ENCODE measurements around the gene SORBS1.

SORBS1 gene

GRCh38 chr10:95308389-95309302 lies 252.5 kb downstream of the SORBS1 start (continued):
- TF ChIP-seq, protein P1, sequence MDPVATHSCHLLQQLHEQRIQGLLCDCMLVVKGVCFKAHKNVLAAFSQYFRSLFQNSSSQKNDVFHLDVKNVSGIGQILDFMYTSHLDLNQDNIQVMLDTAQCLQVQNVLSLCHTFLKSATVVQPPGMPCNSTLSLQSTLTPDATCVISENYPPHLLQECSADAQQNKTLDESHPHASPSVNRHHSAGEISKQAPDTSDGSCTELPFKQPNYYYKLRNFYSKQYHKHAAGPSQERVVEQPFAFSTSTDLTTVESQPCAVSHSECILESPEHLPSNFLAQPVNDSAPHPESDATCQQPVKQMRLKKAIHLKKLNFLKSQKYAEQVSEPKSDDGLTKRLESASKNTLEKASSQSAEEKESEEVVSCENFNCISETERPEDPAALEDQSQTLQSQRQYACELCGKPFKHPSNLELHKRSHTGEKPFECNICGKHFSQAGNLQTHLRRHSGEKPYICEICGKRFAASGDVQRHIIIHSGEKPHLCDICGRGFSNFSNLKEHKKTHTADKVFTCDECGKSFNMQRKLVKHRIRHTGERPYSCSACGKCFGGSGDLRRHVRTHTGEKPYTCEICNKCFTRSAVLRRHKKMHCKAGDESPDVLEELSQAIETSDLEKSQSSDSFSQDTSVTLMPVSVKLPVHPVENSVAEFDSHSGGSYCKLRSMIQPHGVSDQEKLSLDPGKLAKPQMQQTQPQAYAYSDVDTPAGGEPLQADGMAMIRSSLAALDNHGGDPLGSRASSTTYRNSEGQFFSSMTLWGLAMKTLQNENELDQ (tag by site-specific recombination; IDR thresholded peaks at IDR 0.05; ENCODE audit: low read depth): no peak
- no peak for TF ChIP-seq ZNF19 (tag by site-specific recombination; IDR thresholded peaks at IDR 0.05; ENCODE audit: low read depth)
- no peak for TF ChIP-seq ZNF404 (tag by site-specific recombination; IDR thresholded peaks at IDR 0.05)
- TF ChIP-seq ZNF426 (tag by site-specific recombination; IDR thresholded peaks at IDR 0.05): no peak
- TF ChIP-seq ZNF558 (tag by site-specific recombination; IDR thresholded peaks at IDR 0.05): peak; percentile 69; the same call in 1 of the 2 replicates
- peak; percentile 94 for TF ChIP-seq PRDM1 (tag by site-specific recombination; IDR thresholded peaks at IDR 0.05)
- no peak for TF ChIP-seq ZNF140 (tag by site-specific recombination; IDR thresholded peaks at IDR 0.05)
- TF ChIP-seq ZNF658 (tag by site-specific recombination; IDR thresholded peaks at IDR 0.05): no peak
- TF ChIP-seq, protein P2, sequence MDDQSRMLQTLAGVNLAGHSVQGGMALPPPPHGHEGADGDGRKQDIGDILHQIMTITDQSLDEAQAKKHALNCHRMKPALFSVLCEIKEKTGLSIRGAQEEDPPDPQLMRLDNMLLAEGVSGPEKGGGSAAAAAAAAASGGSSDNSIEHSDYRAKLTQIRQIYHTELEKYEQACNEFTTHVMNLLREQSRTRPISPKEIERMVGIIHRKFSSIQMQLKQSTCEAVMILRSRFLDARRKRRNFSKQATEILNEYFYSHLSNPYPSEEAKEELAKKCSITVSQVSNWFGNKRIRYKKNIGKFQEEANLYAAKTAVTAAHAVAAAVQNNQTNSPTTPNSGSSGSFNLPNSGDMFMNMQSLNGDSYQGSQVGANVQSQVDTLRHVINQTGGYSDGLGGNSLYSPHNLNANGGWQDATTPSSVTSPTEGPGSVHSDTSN (CRISPR knock-in tag; IDR thresholded peaks at IDR 0.05): no peak
- no peak for TF ChIP-seq ZFP3 (tag by site-specific recombination; IDR thresholded peaks at IDR 0.05; ENCODE audit: low read depth)
- no peak for TF ChIP-seq ZNF174 (tag by site-specific recombination; IDR thresholded peaks at IDR 0.05)
- TF ChIP-seq ZBTB21 (tag by site-specific recombination; IDR thresholded peaks at IDR 0.05): no peak; the same call in 1 of the 2 replicates
- TF ChIP-seq, protein P3, sequence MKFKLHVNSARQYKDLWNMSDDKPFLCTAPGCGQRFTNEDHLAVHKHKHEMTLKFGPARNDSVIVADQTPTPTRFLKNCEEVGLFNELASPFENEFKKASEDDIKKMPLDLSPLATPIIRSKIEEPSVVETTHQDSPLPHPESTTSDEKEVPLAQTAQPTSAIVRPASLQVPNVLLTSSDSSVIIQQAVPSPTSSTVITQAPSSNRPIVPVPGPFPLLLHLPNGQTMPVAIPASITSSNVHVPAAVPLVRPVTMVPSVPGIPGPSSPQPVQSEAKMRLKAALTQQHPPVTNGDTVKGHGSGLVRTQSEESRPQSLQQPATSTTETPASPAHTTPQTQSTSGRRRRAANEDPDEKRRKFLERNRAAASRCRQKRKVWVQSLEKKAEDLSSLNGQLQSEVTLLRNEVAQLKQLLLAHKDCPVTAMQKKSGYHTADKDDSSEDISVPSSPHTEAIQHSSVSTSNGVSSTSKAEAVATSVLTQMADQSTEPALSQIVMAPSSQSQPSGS (tag by site-specific recombination; IDR thresholded peaks at IDR 0.05; ENCODE audit: low read depth): no peak
- TF ChIP-seq ZNF600 (tag by site-specific recombination; IDR thresholded peaks at IDR 0.05): peak; percentile 92
- no peak for TF ChIP-seq ZNF433 (tag by site-specific recombination; IDR thresholded peaks at IDR 0.05; ENCODE audit: low read depth)
- TF ChIP-seq, protein P4, sequence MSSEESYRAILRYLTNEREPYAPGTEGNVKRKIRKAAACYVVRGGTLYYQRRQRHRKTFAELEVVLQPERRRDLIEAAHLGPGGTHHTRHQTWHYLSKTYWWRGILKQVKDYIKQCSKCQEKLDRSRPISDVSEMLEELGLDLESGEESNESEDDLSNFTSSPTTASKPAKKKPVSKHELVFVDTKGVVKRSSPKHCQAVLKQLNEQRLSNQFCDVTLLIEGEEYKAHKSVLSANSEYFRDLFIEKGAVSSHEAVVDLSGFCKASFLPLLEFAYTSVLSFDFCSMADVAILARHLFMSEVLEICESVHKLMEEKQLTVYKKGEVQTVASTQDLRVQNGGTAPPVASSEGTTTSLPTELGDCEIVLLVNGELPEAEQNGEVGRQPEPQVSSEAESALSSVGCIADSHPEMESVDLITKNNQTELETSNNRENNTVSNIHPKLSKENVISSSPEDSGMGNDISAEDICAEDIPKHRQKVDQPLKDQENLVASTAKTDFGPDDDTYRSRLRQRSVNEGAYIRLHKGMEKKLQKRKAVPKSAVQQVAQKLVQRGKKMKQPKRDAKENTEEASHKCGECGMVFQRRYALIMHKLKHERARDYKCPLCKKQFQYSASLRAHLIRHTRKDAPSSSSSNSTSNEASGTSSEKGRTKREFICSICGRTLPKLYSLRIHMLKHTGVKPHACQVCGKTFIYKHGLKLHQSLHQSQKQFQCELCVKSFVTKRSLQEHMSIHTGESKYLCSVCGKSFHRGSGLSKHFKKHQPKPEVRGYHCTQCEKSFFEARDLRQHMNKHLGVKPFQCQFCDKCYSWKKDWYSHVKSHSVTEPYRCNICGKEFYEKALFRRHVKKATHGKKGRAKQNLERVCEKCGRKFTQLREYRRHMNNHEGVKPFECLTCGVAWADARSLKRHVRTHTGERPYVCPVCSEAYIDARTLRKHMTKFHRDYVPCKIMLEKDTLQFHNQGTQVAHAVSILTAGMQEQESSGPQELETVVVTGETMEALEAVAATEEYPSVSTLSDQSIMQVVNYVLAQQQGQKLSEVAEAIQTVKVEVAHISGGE (tag by site-specific recombination; conservative IDR thresholded peaks at IDR 0.05; ENCODE audit: low read depth): no peak; the same call in 1 of the 2 replicates
- TF ChIP-seq ZNF629 (tag by site-specific recombination; IDR thresholded peaks at IDR 0.05): peak; percentile 84
- no peak for TF ChIP-seq ZNF146 (tag by site-specific recombination; IDR thresholded peaks at IDR 0.05)
- TF ChIP-seq EGR2 (tag by site-specific recombination; IDR thresholded peaks at IDR 0.05; ENCODE audit: low read depth): peak; percentile 50
- TF ChIP-seq ZNF621 (tag by site-specific recombination; IDR thresholded peaks at IDR 0.05): no peak
- TF ChIP-seq KLF1 (tag by site-specific recombination; IDR thresholded peaks at IDR 0.05): peak; percentile 66
- TF ChIP-seq ZNF610 (tag by site-specific recombination; IDR thresholded peaks at IDR 0.05; ENCODE audit: borderline replicate concordance): peak; percentile 83; the same call in 1 of the 2 replicates
- TF ChIP-seq, protein P5, sequence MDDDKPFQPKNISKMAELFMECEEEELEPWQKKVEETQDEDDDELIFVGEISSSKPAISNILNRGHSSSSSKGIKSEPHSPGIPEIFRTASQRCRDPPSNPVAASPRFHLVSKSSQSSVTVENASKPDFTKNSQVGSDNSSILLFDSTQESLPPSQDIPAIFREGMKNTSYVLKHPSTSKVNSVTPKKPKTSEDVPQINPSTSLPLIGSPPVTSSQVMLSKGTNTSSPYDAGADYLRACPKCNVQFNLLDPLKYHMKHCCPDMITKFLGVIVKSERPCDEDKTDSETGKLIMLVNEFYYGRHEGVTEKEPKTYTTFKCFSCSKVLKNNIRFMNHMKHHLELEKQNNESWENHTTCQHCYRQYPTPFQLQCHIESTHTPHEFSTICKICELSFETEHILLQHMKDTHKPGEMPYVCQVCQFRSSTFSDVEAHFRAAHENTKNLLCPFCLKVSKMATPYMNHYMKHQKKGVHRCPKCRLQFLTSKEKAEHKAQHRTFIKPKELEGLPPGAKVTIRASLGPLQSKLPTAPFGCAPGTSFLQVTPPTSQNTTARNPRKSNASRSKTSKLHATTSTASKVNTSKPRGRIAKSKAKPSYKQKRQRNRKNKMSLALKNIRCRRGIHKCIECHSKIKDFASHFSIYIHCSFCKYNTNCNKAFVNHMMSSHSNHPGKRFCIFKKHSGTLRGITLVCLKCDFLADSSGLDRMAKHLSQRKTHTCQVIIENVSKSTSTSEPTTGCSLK (tag by site-specific recombination; IDR thresholded peaks at IDR 0.05): no peak
- no peak for TF ChIP-seq ZNF555 (tag by site-specific recombination; conservative IDR thresholded peaks at IDR 0.05)
- TF ChIP-seq ZNF544 (tag by site-specific recombination; IDR thresholded peaks at IDR 0.05): no peak

All from HEK293 (cell line).